Measurements from ENCODE around the gene MEIS2.

The MEIS2 gene

DNA sequence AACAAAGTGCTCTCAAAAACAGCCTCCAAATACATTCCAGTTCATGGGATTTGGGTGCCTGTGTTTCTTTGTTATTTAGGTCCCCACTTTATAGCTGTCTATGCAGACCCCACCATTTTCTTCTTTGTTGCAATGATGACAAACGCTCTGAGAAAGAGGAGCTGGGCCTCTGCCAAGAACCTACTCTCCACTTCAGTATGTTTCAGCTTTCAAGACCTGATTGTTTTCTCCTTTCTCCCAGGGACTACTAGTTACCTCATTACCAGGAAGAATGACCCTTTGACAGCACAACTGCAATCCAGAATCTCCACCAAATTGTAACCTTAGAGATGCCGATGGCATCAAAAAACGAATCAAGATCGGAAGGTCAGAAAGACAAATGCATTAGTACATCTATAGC lies 236.8 kb downstream of the MEIS2 start:
- no peak for DNase-seq

- DNase-seq = no peak
Observed at GRCh38 chr15:36860792-36861191, 239.6 kb downstream of the MEIS2 start.

DNA sequence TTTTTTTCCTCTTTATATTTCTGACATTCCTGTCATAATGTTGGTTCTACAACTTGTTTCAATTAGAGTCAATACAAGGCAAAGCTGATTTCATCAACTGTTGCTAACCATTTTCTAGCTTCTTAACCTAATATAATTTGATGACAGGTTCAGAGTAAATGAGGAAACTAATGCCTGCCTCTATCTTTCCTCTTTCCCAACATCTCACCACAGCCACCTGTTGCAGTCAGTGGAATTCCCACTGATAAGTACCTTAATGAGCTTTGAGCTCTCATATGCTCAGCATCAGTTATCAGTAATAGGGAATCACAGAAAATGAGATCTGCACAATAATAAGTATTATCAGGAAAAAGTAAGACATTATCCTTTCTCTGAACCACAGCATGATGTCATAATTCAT lies 241.9 kb downstream of the MEIS2 start:
- no peak for DNase-seq

DNA sequence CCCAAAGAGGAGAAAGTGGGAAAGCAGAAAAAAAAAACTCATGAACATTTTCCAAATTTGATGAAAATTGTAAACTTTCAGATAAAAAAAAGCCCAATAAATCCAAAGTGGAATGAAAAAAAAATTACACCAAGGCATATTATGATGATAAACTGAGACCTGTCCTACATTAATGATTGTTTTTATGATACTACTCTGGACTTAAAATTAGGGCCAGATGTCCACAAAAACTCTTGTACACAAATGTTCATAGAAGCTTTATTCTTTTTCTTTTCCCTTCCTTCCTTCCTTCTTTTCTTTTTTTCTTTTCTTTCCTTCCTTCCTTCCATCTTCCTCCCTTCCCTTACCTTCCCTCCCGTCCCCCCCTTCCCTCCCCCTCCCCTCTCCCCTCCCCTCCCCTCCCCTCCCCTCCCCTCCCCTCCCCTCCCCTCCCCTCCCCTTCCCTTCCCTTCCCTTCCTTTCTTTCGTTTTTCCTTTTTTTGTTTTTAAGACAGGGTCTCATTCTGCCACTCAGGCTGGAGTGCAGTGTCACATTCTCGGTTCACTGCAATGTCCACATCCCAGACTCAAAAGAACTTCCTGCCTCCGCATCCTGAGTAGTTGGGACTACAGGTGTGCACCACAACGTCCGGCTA lies 243.9 kb downstream of the MEIS2 start:
- DNase-seq = no peak

- no peak for DNase-seq
Observed at GRCh38 chr15:36850864-36851263, 249.5 kb downstream of the MEIS2 start.

- no peak for DNase-seq
Observed at GRCh38 chr15:36845270-36845669, 255.1 kb downstream of the MEIS2 start.

DNA sequence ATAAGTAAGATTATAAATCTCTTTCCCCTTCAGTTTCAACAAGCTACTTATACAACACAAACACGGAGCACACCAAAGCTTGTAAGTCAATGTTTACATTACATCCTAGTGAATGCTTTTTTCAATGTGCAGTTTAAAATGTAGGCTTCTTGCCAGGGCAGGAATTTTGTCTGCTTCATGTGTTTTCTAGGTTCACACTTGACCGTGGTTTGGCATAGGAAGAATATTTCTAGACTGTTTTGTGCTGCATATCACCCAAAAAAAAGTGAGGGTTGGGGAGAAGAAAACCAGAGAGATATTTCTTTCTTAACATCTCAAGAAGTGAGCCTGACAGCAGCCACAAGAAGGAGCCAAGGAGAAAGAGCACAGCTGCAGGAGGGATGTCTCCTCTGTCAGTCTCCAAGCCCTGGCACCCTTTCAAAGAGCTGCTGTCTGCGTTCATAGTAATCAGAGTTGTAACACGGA lies 255.8 kb downstream of the MEIS2 start:
- DNase-seq = no peak

DNA sequence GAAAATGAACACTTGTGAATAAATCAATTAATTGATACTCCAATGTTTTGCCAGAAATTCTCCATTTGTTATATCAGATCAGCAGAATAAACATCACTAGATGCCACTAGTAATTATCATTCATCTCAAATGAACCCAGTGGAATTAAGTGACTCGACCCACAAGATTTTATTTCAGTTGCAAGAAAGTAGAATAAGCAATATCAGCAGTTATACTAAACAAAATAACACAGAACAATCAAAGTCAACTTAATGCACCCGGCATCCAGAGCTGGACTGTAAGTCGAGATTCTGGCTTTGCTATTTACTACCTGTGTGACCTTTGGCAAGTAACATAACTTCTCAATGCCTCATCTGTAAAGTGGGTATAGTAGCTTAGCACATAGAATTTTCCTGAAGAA lies 256.5 kb downstream of the MEIS2 start:
- DNase-seq = no peak

DNA sequence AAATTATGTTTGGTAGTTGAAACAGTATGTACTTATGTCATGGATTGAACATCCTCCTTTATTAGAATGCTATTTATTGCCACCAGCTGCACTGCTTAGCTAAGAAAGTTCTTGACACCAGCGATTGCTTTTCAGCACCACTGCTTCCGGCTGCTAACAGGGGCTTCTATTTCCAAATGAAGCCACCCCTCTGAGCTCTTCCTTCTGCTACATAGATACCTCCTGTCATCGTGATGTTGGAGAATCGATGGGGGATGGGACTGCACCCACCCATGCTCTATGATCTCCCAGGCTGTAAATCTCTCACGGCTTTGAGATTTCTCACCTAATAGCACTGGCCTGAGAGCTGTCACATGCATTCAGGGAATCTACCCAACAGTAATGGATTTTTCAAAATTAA lies 259.2 kb downstream of the MEIS2 start:
- no peak for DNase-seq

Data from T1000 (cell line).